HEK293 (cell line): ENCODE data around the gene PSMB9.

Experiments used
- CTCF ChIA-PET: fragments of 350-600 bp; formaldehyde crosslinking; extraction: SDS; loops from one replicate; lab custom pipeline; 2021; ENCODE audit warnings: antibody characterized with exemption; lab: Yijun Ruan, JAX
- POLR2A ChIA-PET: fragments of 300-600 bp; formaldehyde crosslinking; extraction: SDS; loops from one replicate; lab custom pipeline; 2020; ENCODE audit warnings: antibody characterized with exemption, inconsistent platforms; lab: Yijun Ruan, JAX
- H3K27ac ChIP-seq: fragments of 200-500 bp; sonication (Bioruptor generic); 2 replicates; pipeline ENCODE4 v1.5.1; 2014; ENCODE audit warnings: low read depth, low read length, control low read depth, inconsistent platforms; ENCODE audit errors: extremely low read depth
- H3K36me3 ChIP-seq, 2 experiments: fragments of 200-500 bp in 1 of 2; sonication (Bioruptor generic) in 1 of 2; 1 replicate in 1 of 2; 2 replicates in 1 of 2; pipeline ENCODE4 v1.5.1; 2014 to 2017; ENCODE audit warnings: inconsistent platforms in 2 of 2, low read length in 2 of 2; ENCODE audit not compliant: control insufficient read depth in 2 of 2, insufficient read depth in 1 of 2
- H3K4me1 ChIP-seq: fragments of 200-500 bp; sonication (Bioruptor generic); 2 replicates; pipeline ENCODE4 v1.5.1; 2014; ENCODE audit warnings: mild to moderate bottlenecking, low read length, inconsistent platforms; ENCODE audit not compliant: control insufficient read depth, insufficient read depth
- H3K4me3 ChIP-seq: 2 replicates; pipeline ENCODE4 v1.5.1; 2011; ENCODE audit warnings: low read depth, mild to moderate bottlenecking, control low read depth, low read length, moderate library complexity
- H3K9me3 ChIP-seq: fragments of 200-500 bp; sonication (Bioruptor generic); 2 replicates; pipeline ENCODE4 v1.5.1; 2014; ENCODE audit warnings: low read depth, low read length, inconsistent platforms; ENCODE audit not compliant: control insufficient read depth, insufficient read depth
- PRDM1 ChIP-seq: fragments of 450-650 bp; formaldehyde crosslinking; IDR thresholded peaks from 2 replicates; pipeline ENCODE4; 2016; ENCODE audit warnings: missing biosample characterization, missing genetic modification characterization
- SETDB1 ChIP-seq: IDR thresholded peaks from one replicate; pipeline ENCODE4 v1.6.1; 2017; ENCODE audit warnings: mild to moderate bottlenecking, low read length, moderate library complexity, mixed read lengths; ENCODE audit not compliant: insufficient read length
- YY1 ChIP-seq: fragments of 450-650 bp; formaldehyde crosslinking; IDR thresholded peaks from 2 replicates; pipeline ENCODE4 v1.5.1; 2018; ENCODE audit warnings: missing biosample characterization, missing genetic modification characterization
- ZBTB48 ChIP-seq: fragments of 450-650 bp; formaldehyde crosslinking; IDR thresholded peaks from 2 replicates; pipeline ENCODE4 v1.5.1; 2016; ENCODE audit warnings: missing biosample characterization, missing genetic modification characterization
- ZNF112 ChIP-seq: fragments of 450-650 bp; formaldehyde crosslinking; IDR thresholded peaks from 2 replicates; pipeline ENCODE4 v1.5.0; 2017; ENCODE audit warnings: missing biosample characterization, missing genetic modification characterization
- ZNF133 ChIP-seq: fragments of 450-650 bp; formaldehyde crosslinking; IDR thresholded peaks from 2 replicates; pipeline ENCODE4 v1.5.1; 2016; ENCODE audit warnings: missing biosample characterization, missing genetic modification characterization
- ZNF341 ChIP-seq: fragments of 450-650 bp; formaldehyde crosslinking; IDR thresholded peaks from 2 replicates; pipeline ENCODE4; 2016; ENCODE audit warnings: low read depth, missing biosample characterization, missing genetic modification characterization
- ZNF350 ChIP-seq: fragments of 450-650 bp; formaldehyde crosslinking; IDR thresholded peaks from 2 replicates; pipeline ENCODE4 v1.5.0; 2017; ENCODE audit warnings: missing biosample characterization, mild to moderate bottlenecking, missing genetic modification characterization
- ZNF391 ChIP-seq: fragments of 450-650 bp; formaldehyde crosslinking; IDR thresholded peaks from 2 replicates; pipeline ENCODE4 v1.5.1; 2016; ENCODE audit warnings: low read depth, missing biosample characterization, missing genetic modification characterization, borderline replicate concordance
- ZNF514 ChIP-seq: fragments of 450-650 bp; formaldehyde crosslinking; IDR thresholded peaks from 2 replicates; pipeline ENCODE4 v1.5.1; 2016; ENCODE audit warnings: missing biosample characterization, missing genetic modification characterization
- ZNF521 ChIP-seq: fragments of 450-650 bp; formaldehyde crosslinking; IDR thresholded peaks from 2 replicates; pipeline ENCODE4 v1.5.1; 2017; ENCODE audit warnings: missing biosample characterization, mild to moderate bottlenecking, missing genetic modification characterization
- ZNF621 ChIP-seq: fragments of 450-650 bp; formaldehyde crosslinking; IDR thresholded peaks from 2 replicates; pipeline ENCODE4 v1.5.1; 2017; ENCODE audit warnings: missing biosample characterization, missing genetic modification characterization
- ZXDB ChIP-seq: fragments of 450-650 bp; formaldehyde crosslinking; IDR thresholded peaks from 2 replicates; pipeline ENCODE4 v1.5.1; 2016; ENCODE audit warnings: missing biosample characterization, missing genetic modification characterization
- TF ChIP-seq, protein P1 (sequence below): fragments of 450-650 bp; formaldehyde crosslinking; optimal IDR thresholded peaks from 2 replicates; pipeline ENCODE3; 2016; ENCODE audit warnings: missing biosample characterization, mild to moderate bottlenecking, missing genetic modification characterization
- TF ChIP-seq, protein P2 (sequence below): fragments of 450-650 bp; formaldehyde crosslinking; IDR thresholded peaks from 2 replicates; pipeline ENCODE4 v1.5.1; 2016; ENCODE audit warnings: missing biosample characterization, missing genetic modification characterization
- TF ChIP-seq, protein P3 (sequence below): fragments of 450-650 bp; formaldehyde crosslinking; IDR thresholded peaks from 2 replicates; pipeline ENCODE4 v1.5.1; 2016; ENCODE audit warnings: missing biosample characterization, missing genetic modification characterization
- TF ChIP-seq, protein P4 (sequence below): fragments of 450-650 bp; formaldehyde crosslinking; IDR thresholded peaks from 2 replicates; pipeline ENCODE4 v1.5.1; 2016; ENCODE audit warnings: missing biosample characterization, missing genetic modification characterization
- TF ChIP-seq, protein P5 (sequence below): fragments of 450-650 bp; formaldehyde crosslinking; IDR thresholded peaks from 2 replicates; pipeline ENCODE4 v1.5.1; 2016; ENCODE audit warnings: missing biosample characterization, missing genetic modification characterization

The PSMB9 gene

DNA sequence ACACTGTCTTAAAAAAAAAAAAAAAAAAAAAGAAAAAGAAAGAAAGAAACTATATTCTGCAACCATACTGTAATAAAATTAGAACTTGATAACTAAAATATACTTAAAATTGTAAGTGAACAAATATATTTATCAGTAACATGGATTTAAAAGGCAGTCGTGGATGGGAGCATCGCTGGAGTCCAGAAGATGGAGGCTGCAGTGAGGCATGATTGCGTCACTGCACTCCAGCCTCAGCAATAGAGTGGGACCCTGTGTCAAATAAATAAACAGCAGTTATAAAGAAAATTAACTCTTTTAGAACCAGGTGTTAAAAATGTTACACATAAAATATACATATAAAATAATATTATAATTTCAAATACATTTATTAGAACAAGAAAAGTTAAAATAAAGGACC is 8.7 kb downstream of the PSMB9 start:
- no peaks in the 10 kb centered on the region for H3K36me3 ChIP-seq
- no peak overlapping the region for H3K27ac ChIP-seq
- 0 out of 2 replicates have a peak, but pooled peaks cover under 1% of the 10 kb centered on the region for H3K4me1 ChIP-seq
- TF ChIP-seq ZNF341 (tag by site-specific recombination), result no peak
- no peak for TF ChIP-seq ZXDB
- TF ChIP-seq, protein P1, sequence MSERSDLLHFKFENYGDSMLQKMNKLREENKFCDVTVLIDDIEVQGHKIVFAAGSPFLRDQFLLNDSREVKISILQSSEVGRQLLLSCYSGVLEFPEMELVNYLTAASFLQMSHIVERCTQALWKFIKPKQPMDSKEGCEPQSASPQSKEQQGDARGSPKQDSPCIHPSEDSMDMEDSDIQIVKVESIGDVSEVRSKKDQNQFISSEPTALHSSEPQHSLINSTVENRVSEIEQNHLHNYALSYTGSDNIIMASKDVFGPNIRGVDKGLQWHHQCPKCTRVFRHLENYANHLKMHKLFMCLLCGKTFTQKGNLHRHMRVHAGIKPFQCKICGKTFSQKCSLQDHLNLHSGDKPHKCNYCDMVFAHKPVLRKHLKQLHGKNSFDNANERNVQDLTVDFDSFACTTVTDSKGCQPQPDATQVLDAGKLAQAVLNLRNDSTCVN (tag by site-specific recombination), result no peak
- no peak for TF ChIP-seq ZNF133
- TF ChIP-seq ZNF391 (tag by site-specific recombination), result no peak
- TF ChIP-seq, protein P2, sequence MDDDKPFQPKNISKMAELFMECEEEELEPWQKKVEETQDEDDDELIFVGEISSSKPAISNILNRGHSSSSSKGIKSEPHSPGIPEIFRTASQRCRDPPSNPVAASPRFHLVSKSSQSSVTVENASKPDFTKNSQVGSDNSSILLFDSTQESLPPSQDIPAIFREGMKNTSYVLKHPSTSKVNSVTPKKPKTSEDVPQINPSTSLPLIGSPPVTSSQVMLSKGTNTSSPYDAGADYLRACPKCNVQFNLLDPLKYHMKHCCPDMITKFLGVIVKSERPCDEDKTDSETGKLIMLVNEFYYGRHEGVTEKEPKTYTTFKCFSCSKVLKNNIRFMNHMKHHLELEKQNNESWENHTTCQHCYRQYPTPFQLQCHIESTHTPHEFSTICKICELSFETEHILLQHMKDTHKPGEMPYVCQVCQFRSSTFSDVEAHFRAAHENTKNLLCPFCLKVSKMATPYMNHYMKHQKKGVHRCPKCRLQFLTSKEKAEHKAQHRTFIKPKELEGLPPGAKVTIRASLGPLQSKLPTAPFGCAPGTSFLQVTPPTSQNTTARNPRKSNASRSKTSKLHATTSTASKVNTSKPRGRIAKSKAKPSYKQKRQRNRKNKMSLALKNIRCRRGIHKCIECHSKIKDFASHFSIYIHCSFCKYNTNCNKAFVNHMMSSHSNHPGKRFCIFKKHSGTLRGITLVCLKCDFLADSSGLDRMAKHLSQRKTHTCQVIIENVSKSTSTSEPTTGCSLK (tag by site-specific recombination), result no peak
- TF ChIP-seq ZNF521 (tag by site-specific recombination), result no peak
- TF ChIP-seq, protein P3, sequence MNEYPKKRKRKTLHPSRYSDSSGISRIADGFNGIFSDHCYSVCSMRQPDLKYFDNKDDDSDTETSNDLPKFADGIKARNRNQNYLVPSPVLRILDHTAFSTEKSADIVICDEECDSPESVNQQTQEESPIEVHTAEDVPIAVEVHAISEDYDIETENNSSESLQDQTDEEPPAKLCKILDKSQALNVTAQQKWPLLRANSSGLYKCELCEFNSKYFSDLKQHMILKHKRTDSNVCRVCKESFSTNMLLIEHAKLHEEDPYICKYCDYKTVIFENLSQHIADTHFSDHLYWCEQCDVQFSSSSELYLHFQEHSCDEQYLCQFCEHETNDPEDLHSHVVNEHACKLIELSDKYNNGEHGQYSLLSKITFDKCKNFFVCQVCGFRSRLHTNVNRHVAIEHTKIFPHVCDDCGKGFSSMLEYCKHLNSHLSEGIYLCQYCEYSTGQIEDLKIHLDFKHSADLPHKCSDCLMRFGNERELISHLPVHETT (tag by site-specific recombination), result no peak
- TF ChIP-seq SETDB1, result no peak
- no peak for TF ChIP-seq ZNF350 (tag by site-specific recombination)
- no peak for TF ChIP-seq YY1
- TF ChIP-seq PRDM1 (tag by site-specific recombination), result no peak
- TF ChIP-seq, protein P4, sequence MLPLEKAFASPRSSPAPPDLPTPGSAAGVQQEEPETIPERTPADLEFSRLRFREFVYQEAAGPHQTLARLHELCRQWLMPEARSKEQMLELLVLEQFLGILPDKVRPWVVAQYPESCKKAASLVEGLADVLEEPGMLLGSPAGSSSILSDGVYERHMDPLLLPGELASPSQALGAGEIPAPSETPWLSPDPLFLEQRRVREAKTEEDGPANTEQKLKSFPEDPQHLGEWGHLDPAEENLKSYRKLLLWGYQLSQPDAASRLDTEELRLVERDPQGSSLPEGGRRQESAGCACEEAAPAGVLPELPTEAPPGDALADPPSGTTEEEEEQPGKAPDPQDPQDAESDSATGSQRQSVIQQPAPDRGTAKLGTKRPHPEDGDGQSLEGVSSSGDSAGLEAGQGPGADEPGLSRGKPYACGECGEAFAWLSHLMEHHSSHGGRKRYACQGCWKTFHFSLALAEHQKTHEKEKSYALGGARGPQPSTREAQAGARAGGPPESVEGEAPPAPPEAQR, result no peak
- no peak for TF ChIP-seq ZNF621 (tag by site-specific recombination)
- no peak for TF ChIP-seq ZNF514 (tag by site-specific recombination)
- no peak for TF ChIP-seq ZNF112 (tag by site-specific recombination)
- TF ChIP-seq ZBTB48, result no peak
- TF ChIP-seq, protein P5, sequence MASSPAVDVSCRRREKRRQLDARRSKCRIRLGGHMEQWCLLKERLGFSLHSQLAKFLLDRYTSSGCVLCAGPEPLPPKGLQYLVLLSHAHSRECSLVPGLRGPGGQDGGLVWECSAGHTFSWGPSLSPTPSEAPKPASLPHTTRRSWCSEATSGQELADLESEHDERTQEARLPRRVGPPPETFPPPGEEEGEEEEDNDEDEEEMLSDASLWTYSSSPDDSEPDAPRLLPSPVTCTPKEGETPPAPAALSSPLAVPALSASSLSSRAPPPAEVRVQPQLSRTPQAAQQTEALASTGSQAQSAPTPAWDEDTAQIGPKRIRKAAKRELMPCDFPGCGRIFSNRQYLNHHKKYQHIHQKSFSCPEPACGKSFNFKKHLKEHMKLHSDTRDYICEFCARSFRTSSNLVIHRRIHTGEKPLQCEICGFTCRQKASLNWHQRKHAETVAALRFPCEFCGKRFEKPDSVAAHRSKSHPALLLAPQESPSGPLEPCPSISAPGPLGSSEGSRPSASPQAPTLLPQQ, result no peak
- ChIA-PET CTCF (interaction anchor here (0.7 to 10.5 kb wide), 5 partner anchors 9 to 163 kb away, joined by 3 to 355 read pairs (median 8); partner anchors contain the start of genes PSMB8, TAP1 and TAP2), POLR2A (no interaction called here)
- no peaks in the 10 kb centered on the region for H3K9me3 ChIP-seq
- no peak overlapping the region for H3K4me3 ChIP-seq
